ENCODE measurements around the gene TMEFF2. TPM values are rescaled to one million over a fixed set of nuclear protein-coding genes. Genes with fewer than 3 reads are reported as not detected.

The TMEFF2 gene
- total RNA-seq, 1 donor from 2014 or later, result 0.41 TPM

- Histone ChIP-seq H3K9ac (ENCODE audit: low read length) (no peak overlapping the region), H3K27me3 (ENCODE audit: insufficient read depth, low read length) (no peaks in the 10 kb centered on the region), H3K4me3 (ENCODE audit: insufficient read depth, low read depth, low read length) (no peak overlapping the region), H3K9me3 (ENCODE audit: insufficient read depth, low read depth, low read length) (no peaks in the 10 kb centered on the region), H3K27ac (ENCODE audit: low read depth, low read length) (no peak overlapping the region), H3K79me2 (ENCODE audit: insufficient read depth, low read length) (no peaks in the 10 kb centered on the region), H4K20me1 (ENCODE audit: insufficient read depth, low read length) (no peaks in the 10 kb centered on the region), H3K4me1 (ENCODE audit: insufficient read depth, low read length) (no peaks in the 10 kb centered on the region), H3K36me3 (ENCODE audit: insufficient read depth, low read length) (no peaks in the 10 kb centered on the region), H3K4me2 (ENCODE audit: low read length) (no peak overlapping the region), H2AFZ (ENCODE audit: low read depth, low read length) (no peak overlapping the region)
- H3K27me3 Mint-ChIP-seq (ENCODE audit: low read depth, unreplicated experiment), result no peaks in the 10 kb centered on the region
- FAIRE-seq, result no peak
- TF ChIP-seq EZH2 (IDR thresholded peaks at IDR 0.05; ENCODE audit: insufficient read depth, low read length) (no peak), CTCF (IDR thresholded peaks at IDR 0.05; ENCODE audit: insufficient read depth, low read depth, low read length) (no peak)
- no peaks in the 10 kb centered on the region for H3K9me3 Mint-ChIP-seq (ENCODE audit: unreplicated experiment)
- no peak overlapping the region for H3K27ac Mint-ChIP-seq (ENCODE audit: unreplicated experiment)
- no peaks in the 10 kb centered on the region for H3K36me3 Mint-ChIP-seq (ENCODE audit: low read depth, unreplicated experiment)
- no peaks in the 10 kb centered on the region for H3K4me1 Mint-ChIP-seq (ENCODE audit: low read depth, unreplicated experiment)
- DNase-seq (ENCODE audit: low read depth), result no peak
- no peak overlapping the region for H3K4me3 Mint-ChIP-seq (ENCODE audit: unreplicated experiment)
These were observed 23.6 kb upstream of the TMEFF2 start for GRCh38 chr2:192218377-192218776.

GRCh38 chr2:192216336-192216735 is 21.6 kb upstream of the TMEFF2 start:
- H3K27me3 ChIP-seq (ENCODE audit: insufficient read depth, low read length), result no peaks in the 10 kb centered on the region
- H3K9me3 ChIP-seq (ENCODE audit: insufficient read depth, low read depth, low read length), result no peaks in the 10 kb centered on the region
- H3K27ac ChIP-seq (ENCODE audit: low read depth, low read length), result no peak overlapping the region
- H3K4me1 ChIP-seq (ENCODE audit: insufficient read depth, low read length), result no peaks in the 10 kb centered on the region
- Mint-ChIP-seq H3K4me1 (ENCODE audit: low read depth, unreplicated experiment) (peaks cover 3% of the 10 kb centered on the region), H3K27ac (ENCODE audit: unreplicated experiment) (no peak overlapping the region), H3K4me3 (ENCODE audit: unreplicated experiment) (no peak overlapping the region), H3K36me3 (ENCODE audit: low read depth, unreplicated experiment) (no peaks in the 10 kb centered on the region), H3K9me3 (ENCODE audit: unreplicated experiment) (no peaks in the 10 kb centered on the region), H3K27me3 (ENCODE audit: low read depth, unreplicated experiment) (no peaks in the 10 kb centered on the region)
- no peak overlapping the region for H2AFZ ChIP-seq (ENCODE audit: low read depth, low read length)
- FAIRE-seq, result no peak
- DNase-seq (ENCODE audit: low read depth), result no peak
- H3K36me3 ChIP-seq (ENCODE audit: insufficient read depth, low read length), result no peaks in the 10 kb centered on the region
- H3K9ac ChIP-seq (ENCODE audit: low read length), result no peak overlapping the region
- TF ChIP-seq CTCF (IDR thresholded peaks at IDR 0.05; ENCODE audit: insufficient read depth, low read depth, low read length), result no peak
- TF ChIP-seq EZH2 (IDR thresholded peaks at IDR 0.05; ENCODE audit: insufficient read depth, low read length), result no peak
- no peak overlapping the region for H3K4me3 ChIP-seq (ENCODE audit: insufficient read depth, low read depth, low read length)
- H3K4me2 ChIP-seq (ENCODE audit: low read length), result no peak overlapping the region
- no peaks in the 10 kb centered on the region for H3K79me2 ChIP-seq (ENCODE audit: insufficient read depth, low read length)
- no peaks in the 10 kb centered on the region for H4K20me1 ChIP-seq (ENCODE audit: insufficient read depth, low read length)

GRCh38 chr2:192215096-192215877 is 20.6 kb upstream of the TMEFF2 start:
- TF ChIP-seq CTCF (IDR thresholded peaks at IDR 0.05; ENCODE audit: insufficient read depth, low read depth, low read length) (no peak), EZH2 (IDR thresholded peaks at IDR 0.05; ENCODE audit: insufficient read depth, low read length) (no peak)
- no peaks in the 10 kb centered on the region for H3K4me1 ChIP-seq (ENCODE audit: insufficient read depth, low read length)
- peaks cover 3% of the 10 kb centered on the region for H3K4me1 Mint-ChIP-seq (ENCODE audit: low read depth, unreplicated experiment)
- no peak overlapping the region for H3K4me2 ChIP-seq (ENCODE audit: low read length)
- no peaks in the 10 kb centered on the region for H3K27me3 ChIP-seq (ENCODE audit: insufficient read depth, low read length)
- no peak overlapping the region for H3K27ac Mint-ChIP-seq (ENCODE audit: unreplicated experiment)
- H3K9ac ChIP-seq (ENCODE audit: low read length), result no peak overlapping the region
- H2AFZ ChIP-seq (ENCODE audit: low read depth, low read length), result no peak overlapping the region
- no peaks in the 10 kb centered on the region for H3K9me3 ChIP-seq (ENCODE audit: insufficient read depth, low read depth, low read length)
- H3K36me3 ChIP-seq (ENCODE audit: insufficient read depth, low read length), result no peaks in the 10 kb centered on the region
- no peaks in the 10 kb centered on the region for H3K79me2 ChIP-seq (ENCODE audit: insufficient read depth, low read length)
- H3K4me3 ChIP-seq (ENCODE audit: insufficient read depth, low read depth, low read length), result no peak overlapping the region
- no peaks in the 10 kb centered on the region for H3K27me3 Mint-ChIP-seq (ENCODE audit: low read depth, unreplicated experiment)
- H3K27ac ChIP-seq (ENCODE audit: low read depth, low read length), result no peak overlapping the region
- H3K4me3 Mint-ChIP-seq (ENCODE audit: unreplicated experiment), result no peak overlapping the region
- FAIRE-seq, result no peak
- no peaks in the 10 kb centered on the region for H3K9me3 Mint-ChIP-seq (ENCODE audit: unreplicated experiment)
- H4K20me1 ChIP-seq (ENCODE audit: insufficient read depth, low read length), result no peaks in the 10 kb centered on the region
- no peak for DNase-seq (ENCODE audit: low read depth)
- no peaks in the 10 kb centered on the region for H3K36me3 Mint-ChIP-seq (ENCODE audit: low read depth, unreplicated experiment)
